ENCODE measurements around the gene SLCO2B1. TPM values are rescaled to one million over a fixed set of nuclear protein-coding genes. Genes with fewer than 3 reads are reported as not detected.
"Not testable (repeated sequence)": the region's sequence is repeated elsewhere in the genome, so short reads cannot be mapped to it uniquely, and the experiment has no call there.

The SLCO2B1 gene
- total and polyA plus RNA-seq, 2 donors from 2014 or later: 8.9 to 117 TPM

GRCh38 chr11:75105462-75105925 is 45.4 kb upstream of the SLCO2B1 start:
- FAIRE-seq (no peak), DNase-seq (no peak)
- intact Hi-C loops (cut with DNase I): no loop called here
- H3K9ac ChIP-seq (ENCODE audit: low read length in 3 of 3): no peak overlapping the region
- no peak overlapping the region for H3K27ac ChIP-seq (ENCODE audit: low read depth in 2 of 2, low read length in 2 of 2)
- no peaks in the 10 kb centered on the region for H3K4me1 ChIP-seq (ENCODE audit: control insufficient read depth in 2 of 3, insufficient read depth in 2 of 3, low read depth in 1 of 3, low read length in 3 of 3)
- H3K4me3 ChIP-seq (ENCODE audit: low read length in 3 of 3): no peak overlapping the region
- H3K36me3 ChIP-seq (ENCODE audit: control insufficient read depth in 2 of 3, insufficient read depth in 3 of 3, low read length in 3 of 3): no peaks in the 10 kb centered on the region
- TF ChIP-seq, protein P1, sequence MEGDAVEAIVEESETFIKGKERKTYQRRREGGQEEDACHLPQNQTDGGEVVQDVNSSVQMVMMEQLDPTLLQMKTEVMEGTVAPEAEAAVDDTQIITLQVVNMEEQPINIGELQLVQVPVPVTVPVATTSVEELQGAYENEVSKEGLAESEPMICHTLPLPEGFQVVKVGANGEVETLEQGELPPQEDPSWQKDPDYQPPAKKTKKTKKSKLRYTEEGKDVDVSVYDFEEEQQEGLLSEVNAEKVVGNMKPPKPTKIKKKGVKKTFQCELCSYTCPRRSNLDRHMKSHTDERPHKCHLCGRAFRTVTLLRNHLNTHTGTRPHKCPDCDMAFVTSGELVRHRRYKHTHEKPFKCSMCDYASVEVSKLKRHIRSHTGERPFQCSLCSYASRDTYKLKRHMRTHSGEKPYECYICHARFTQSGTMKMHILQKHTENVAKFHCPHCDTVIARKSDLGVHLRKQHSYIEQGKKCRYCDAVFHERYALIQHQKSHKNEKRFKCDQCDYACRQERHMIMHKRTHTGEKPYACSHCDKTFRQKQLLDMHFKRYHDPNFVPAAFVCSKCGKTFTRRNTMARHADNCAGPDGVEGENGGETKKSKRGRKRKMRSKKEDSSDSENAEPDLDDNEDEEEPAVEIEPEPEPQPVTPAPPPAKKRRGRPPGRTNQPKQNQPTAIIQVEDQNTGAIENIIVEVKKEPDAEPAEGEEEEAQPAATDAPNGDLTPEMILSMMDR (IDR thresholded peaks at IDR 0.05; ENCODE audit: borderline replicate concordance, extremely low read depth, insufficient read depth): no peak
- no peaks in the 10 kb centered on the region for H3K9me3 ChIP-seq (ENCODE audit: control insufficient read depth in 2 of 3, insufficient read depth in 1 of 3, low read length in 3 of 3)
- H3K27me3 ChIP-seq (ENCODE audit: control insufficient read depth, insufficient read depth, low read length): no peaks in the 10 kb centered on the region

DNA sequence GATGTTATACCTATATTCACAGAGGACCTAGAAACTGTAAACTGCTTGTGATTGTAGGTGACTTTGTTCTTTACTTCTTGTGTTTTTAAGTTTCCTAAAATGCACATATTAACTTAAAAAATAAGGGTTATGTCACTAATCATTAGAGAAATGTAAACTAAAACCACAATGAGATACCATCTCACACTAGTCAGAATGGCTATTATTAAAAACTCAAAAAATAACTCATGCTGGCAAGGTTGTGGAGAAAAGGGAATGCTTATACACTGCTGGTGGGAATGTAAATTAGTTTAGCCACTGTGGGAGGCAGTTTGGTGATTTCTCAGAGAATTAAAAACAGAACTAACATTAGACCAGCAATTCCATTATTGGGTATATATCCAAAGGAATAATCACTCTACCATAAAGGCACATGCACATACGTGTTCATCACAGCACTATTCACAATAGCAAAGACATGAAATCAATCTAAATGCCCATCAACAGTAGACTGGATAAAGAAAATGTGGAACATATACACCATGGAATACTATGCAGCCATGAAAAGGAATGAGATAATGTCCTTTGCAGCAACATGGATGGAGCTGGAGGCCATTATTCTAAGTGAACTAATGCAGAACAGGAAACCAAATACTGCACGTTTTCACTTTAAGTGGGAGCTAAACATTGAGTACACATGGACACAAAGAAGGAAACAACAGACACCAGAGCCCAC is 44.8 kb upstream of the SLCO2B1 start:
- DNase-seq; H3K27ac ChIP-seq (ENCODE audit: low read depth in 2 of 2, low read length in 2 of 2); H3K36me3 ChIP-seq (ENCODE audit: control insufficient read depth in 2 of 3, insufficient read depth in 3 of 3, low read length in 3 of 3); H3K9me3 ChIP-seq (ENCODE audit: control insufficient read depth in 2 of 3, insufficient read depth in 1 of 3, low read length in 3 of 3); H3K9ac ChIP-seq (ENCODE audit: low read length in 3 of 3); H3K4me3 ChIP-seq (ENCODE audit: low read length in 3 of 3); FAIRE-seq; H3K4me1 ChIP-seq (ENCODE audit: control insufficient read depth in 2 of 3, insufficient read depth in 2 of 3, low read depth in 1 of 3, low read length in 3 of 3); intact Hi-C loops (cut with DNase I); H3K27me3 ChIP-seq (ENCODE audit: control insufficient read depth, insufficient read depth, low read length): not testable (repeated sequence)

DNA sequence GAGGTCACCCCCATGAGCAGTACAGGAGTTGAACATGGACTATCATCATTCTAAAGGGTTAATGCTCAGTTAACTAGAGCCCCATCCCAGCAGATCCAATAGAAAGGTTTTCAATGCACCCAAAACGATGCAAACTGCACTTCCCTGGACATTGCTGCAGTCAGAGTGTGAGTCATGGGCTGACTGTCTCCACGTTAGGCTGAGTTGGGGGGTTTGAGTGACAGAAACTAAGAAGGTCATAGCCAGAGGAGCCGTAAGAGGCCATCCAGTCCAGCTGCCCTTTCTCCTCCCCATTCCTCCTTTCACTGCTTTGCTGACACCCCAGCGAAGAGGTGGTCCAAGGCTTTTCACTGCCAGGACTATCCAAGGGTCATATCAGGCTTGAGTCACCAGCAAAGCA is 43.7 kb upstream of the SLCO2B1 start:
- Histone ChIP-seq H3K4me1 (ENCODE audit: control insufficient read depth in 2 of 3, insufficient read depth in 2 of 3, low read depth in 1 of 3, low read length in 3 of 3) (no peaks in the 10 kb centered on the region), H3K4me3 (ENCODE audit: low read length in 3 of 3) (no peak overlapping the region), H3K36me3 (ENCODE audit: control insufficient read depth in 2 of 3, insufficient read depth in 3 of 3, low read length in 3 of 3) (no peaks in the 10 kb centered on the region), H3K27me3 (ENCODE audit: control insufficient read depth, insufficient read depth, low read length) (no peaks in the 10 kb centered on the region), H3K9me3 (ENCODE audit: control insufficient read depth in 2 of 3, insufficient read depth in 1 of 3, low read length in 3 of 3) (no peaks in the 10 kb centered on the region), H3K9ac (ENCODE audit: low read length in 3 of 3) (no peak overlapping the region), H3K27ac (ENCODE audit: low read depth in 2 of 2, low read length in 2 of 2) (no peak overlapping the region)
- TF ChIP-seq, protein P1 (IDR thresholded peaks at IDR 0.05; ENCODE audit: borderline replicate concordance, extremely low read depth, insufficient read depth): no peak
- FAIRE-seq: no peak
- DNase-seq: no peak
- intact Hi-C loops (cut with DNase I): no loop called here

DNA sequence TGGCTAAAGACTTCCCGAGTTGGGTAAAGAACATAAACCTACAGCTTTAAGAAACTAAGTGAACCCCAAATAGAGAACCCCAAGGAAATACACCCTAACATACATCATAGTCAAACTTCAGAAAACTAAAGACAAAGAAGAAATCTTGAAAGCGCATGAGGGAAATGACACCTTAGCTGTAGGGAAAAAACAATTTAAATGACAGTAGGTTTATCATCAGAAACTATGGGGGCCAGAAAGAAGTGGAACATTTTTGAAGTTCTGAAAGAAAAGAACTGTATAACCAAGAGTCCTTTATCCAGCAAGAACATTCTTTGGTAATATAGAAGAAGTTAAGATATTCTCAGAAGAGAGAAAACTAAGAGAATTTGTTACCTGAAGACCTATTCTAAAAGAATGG is 38.7 kb upstream of the SLCO2B1 start:
- TF ChIP-seq, protein P1 (IDR thresholded peaks at IDR 0.05; ENCODE audit: borderline replicate concordance, extremely low read depth, insufficient read depth): no peak
- DNase-seq (no peak), FAIRE-seq (no peak)
- H3K36me3 ChIP-seq (ENCODE audit: control insufficient read depth in 2 of 3, insufficient read depth in 3 of 3, low read length in 3 of 3): no peaks in the 10 kb centered on the region
- no peaks in the 10 kb centered on the region for H3K27me3 ChIP-seq (ENCODE audit: control insufficient read depth, insufficient read depth, low read length)
- no peak overlapping the region for H3K4me3 ChIP-seq (ENCODE audit: low read length in 3 of 3)
- H3K4me1 ChIP-seq (ENCODE audit: control insufficient read depth in 2 of 3, insufficient read depth in 2 of 3, low read depth in 1 of 3, low read length in 3 of 3): no peaks in the 10 kb centered on the region
- intact Hi-C loops (cut with DNase I): no loop called here
- no peak overlapping the region for H3K9ac ChIP-seq (ENCODE audit: low read length in 3 of 3)
- H3K27ac ChIP-seq (ENCODE audit: low read depth in 2 of 2, low read length in 2 of 2): no peak overlapping the region
- peaks cover 0 to 11% (median 2%) of the 10 kb centered on the region in 3 donors for H3K9me3 ChIP-seq (ENCODE audit: control insufficient read depth in 2 of 3, insufficient read depth in 1 of 3, low read length in 3 of 3)
